Measurements from ENCODE around the gene TBXAS1. TPM values are rescaled to one million over a fixed set of nuclear protein-coding genes. Genes with fewer than 3 reads are reported as not detected.

TBXAS1 gene
- polyA plus RNA-seq, 3 donors = 25.3 to 39.5 (median 36.1) TPM

- no peak for DNase-seq
Measured at GRCh38 chr7:139944248-139944647, 115.2 kb downstream of the TBXAS1 start.

- DNase-seq = no peak
Measured at GRCh38 chr7:139946533-139946932, 117.5 kb downstream of the TBXAS1 start.

- no peak for DNase-seq
Measured at GRCh38 chr7:139947021-139947420, 118.0 kb downstream of the TBXAS1 start.

- no peak for DNase-seq
Measured at GRCh38 chr7:139948167-139948566, 119.1 kb downstream of the TBXAS1 start.

GRCh38 chr7:139948587-139949335 is 119.7 kb downstream of the TBXAS1 start:
- no peak for DNase-seq

GRCh38 chr7:139949629-139950028 is 120.6 kb downstream of the TBXAS1 start:
- no peak for DNase-seq

- no peak for DNase-seq
Measured at GRCh38 chr7:139950881-139951525, 121.9 kb downstream of the TBXAS1 start.

- no peak for DNase-seq
Measured at GRCh38 chr7:139953229-139953628, 124.2 kb downstream of the TBXAS1 start.

GRCh38 chr7:139955109-139955820 is 126.2 kb downstream of the TBXAS1 start:
- no peak for DNase-seq

- peak; percentile 66 for DNase-seq
Measured at GRCh38 chr7:139958599-139959284, 129.7 kb downstream of the TBXAS1 start.

- no peak for DNase-seq
Measured at GRCh38 chr7:139959285-139959628, 130.2 kb downstream of the TBXAS1 start.

- no peak for DNase-seq
Measured at GRCh38 chr7:139959718-139960117, 130.7 kb downstream of the TBXAS1 start.

GRCh38 chr7:139960157-139960556 is 131.1 kb downstream of the TBXAS1 start:
- no peak for DNase-seq

GRCh38 chr7:139965942-139966628 is 137.0 kb downstream of the TBXAS1 start:
- DNase-seq = no peak

- no peak for DNase-seq
Measured at GRCh38 chr7:139966949-139967348, 137.9 kb downstream of the TBXAS1 start.

GRCh38 chr7:139968931-139969330 is 139.9 kb downstream of the TBXAS1 start:
- no peak for DNase-seq

- DNase-seq = no peak
Measured at GRCh38 chr7:139972029-139972428, 143.0 kb downstream of the TBXAS1 start.

GRCh38 chr7:139973101-139974050 is 144.3 kb downstream of the TBXAS1 start:
- DNase-seq = peak; percentile 75

- DNase-seq = no peak
Measured at GRCh38 chr7:139974179-139974811, 145.2 kb downstream of the TBXAS1 start.
